Subcutaneous abdominal adipose tissue (tissue), 5 donors: ENCODE data around the gene FAM117A.

Source experiments
- H3K27ac ChIP-seq: one replicate; pipeline ENCODE4 v1.7.0; 2013; ENCODE audit warnings: low read depth, mild to moderate bottlenecking, inconsistent platforms, low read length, moderate library complexity
- H3K27me3 ChIP-seq, 5 donors: one replicate each; pipeline ENCODE4 v1.7.0; 2013; ENCODE audit warnings: low read length in 5 of 5, inconsistent platforms in 1 of 5; ENCODE audit not compliant: control insufficient read depth in 5 of 5, insufficient read depth in 4 of 5
- H3K36me3 ChIP-seq, 5 donors: one replicate each; pipeline ENCODE4 v1.7.0; 2013; ENCODE audit warnings: low read length in 5 of 5; ENCODE audit not compliant: control insufficient read depth in 5 of 5, insufficient read depth in 5 of 5
- H3K4me1 ChIP-seq, 5 donors: one replicate each; pipeline ENCODE4 v1.7.0; 2013; ENCODE audit warnings: low read length in 5 of 5, mild to moderate bottlenecking in 3 of 5, moderate library complexity in 1 of 5; ENCODE audit not compliant: control insufficient read depth in 5 of 5, insufficient read depth in 5 of 5
- H3K4me3 ChIP-seq, 5 donors: one replicate each; pipeline ENCODE4 v1.7.0; 2013; ENCODE audit warnings: low read length in 5 of 5, low read depth in 1 of 5
- H3K9ac ChIP-seq, 5 donors: one replicate each; pipeline ENCODE4 v1.7.0; 2013; ENCODE audit warnings: low read length in 5 of 5, mild to moderate bottlenecking in 4 of 5, moderate library complexity in 3 of 5
- H3K9me3 ChIP-seq, 5 donors: one replicate each; pipeline ENCODE4 v1.7.0; 2013; ENCODE audit warnings: low read length in 5 of 5; ENCODE audit not compliant: control insufficient read depth in 5 of 5
- donor health status: healthy.
- donor health status: healthy.
- donor health status: healthy.
- donor health status: healthy.
- donor health status: healthy.

Gene FAM117A

GRCh38 chr17:49741692-49742076, 22.2 kb downstream of the FAM117A start:
- Histone ChIP-seq H3K9ac (peak overlapping the region in 1 of 5 donors; percentile 31), H3K4me1 (peaks cover 14 to 59% (median 45%) of the 10 kb centered on the region in 5 donors)

GRCh38 chr17:49741009-49741691, 22.8 kb downstream of the FAM117A start:
- H3K27ac ChIP-seq = no peak overlapping the region
- H3K4me1 ChIP-seq = peaks cover 14 to 59% (median 45%) of the 10 kb centered on the region in 5 donors
- no peaks in the 10 kb centered on the region for H3K9me3 ChIP-seq
- H3K9ac ChIP-seq = no peak overlapping the region
- peaks cover 0 to 7% (median 0%) of the 10 kb centered on the region in 5 donors for H3K36me3 ChIP-seq
- H3K27me3 ChIP-seq = no peaks in the 10 kb centered on the region
- no peak overlapping the region for H3K4me3 ChIP-seq

More at GRCh38 chr17:49741692-49742076, 22.2 kb downstream of the FAM117A start:
- Histone ChIP-seq H3K4me3 (no peak overlapping the region), H3K27me3 (no peaks in the 10 kb centered on the region), H3K27ac (peak overlapping the region; percentile 7), H3K36me3 (peaks cover 0 to 7% (median 0%) of the 10 kb centered on the region in 5 donors), H3K9me3 (no peaks in the 10 kb centered on the region)

- Histone ChIP-seq H3K27ac (no peak overlapping the region), H3K9ac (no peak overlapping the region), H3K4me1 (peaks cover 14 to 54% (median 42%) of the 10 kb centered on the region in 5 donors), H3K27me3 (no peaks in the 10 kb centered on the region), H3K36me3 (no peaks in the 10 kb centered on the region), H3K4me3 (peak overlapping the region in 1 of 5 donors; percentile 38), H3K9me3 (no peaks in the 10 kb centered on the region)
These were observed 24.2 kb downstream of the FAM117A start for GRCh38 chr17:49739641-49740271.

- Histone ChIP-seq H3K27ac (no peak overlapping the region), H3K9me3 (no peaks in the 10 kb centered on the region), H3K27me3 (no peaks in the 10 kb centered on the region), H3K9ac (no peak overlapping the region), H3K4me1 (peaks cover 14 to 55% (median 42%) of the 10 kb centered on the region in 5 donors), H3K4me3 (no peak overlapping the region), H3K36me3 (no peaks in the 10 kb centered on the region)
These were observed 25.3 kb downstream of the FAM117A start for GRCh38 chr17:49738456-49739163.

- peaks cover 14 to 58% (median 42%) of the 10 kb centered on the region in 5 donors for H3K4me1 ChIP-seq
- no peak overlapping the region for H3K9ac ChIP-seq
- no peak overlapping the region for H3K4me3 ChIP-seq
- no peaks in the 10 kb centered on the region for H3K27me3 ChIP-seq
- H3K36me3 ChIP-seq = no peaks in the 10 kb centered on the region
- H3K9me3 ChIP-seq = no peaks in the 10 kb centered on the region
- no peak overlapping the region for H3K27ac ChIP-seq
These were observed 29.1 kb downstream of the FAM117A start for GRCh38 chr17:49734515-49735490.

- peak overlapping the region in 3 of 5 donors; percentile 24 to 49 (median 45) for H3K9ac ChIP-seq
- H3K27me3 ChIP-seq = no peaks in the 10 kb centered on the region
- H3K36me3 ChIP-seq = no peaks in the 10 kb centered on the region
- H3K4me1 ChIP-seq = peaks cover 14 to 55% (median 39%) of the 10 kb centered on the region in 5 donors
- H3K27ac ChIP-seq = peak overlapping the region; percentile 80
- H3K9me3 ChIP-seq = no peaks in the 10 kb centered on the region
- peak overlapping the region in 1 of 5 donors; percentile 33 for H3K4me3 ChIP-seq
These were observed 32.5 kb downstream of the FAM117A start for GRCh38 chr17:49731435-49731831.

- peak overlapping the region in 3 of 5 donors; percentile 24 to 49 (median 45) for H3K9ac ChIP-seq
- H3K9me3 ChIP-seq = no peaks in the 10 kb centered on the region
- H3K36me3 ChIP-seq = no peaks in the 10 kb centered on the region
- H3K4me1 ChIP-seq = peaks cover 14 to 55% (median 39%) of the 10 kb centered on the region in 5 donors
- peak overlapping the region; percentile 80 for H3K27ac ChIP-seq
- H3K4me3 ChIP-seq = peak overlapping the region in 1 of 5 donors; percentile 33
- no peaks in the 10 kb centered on the region for H3K27me3 ChIP-seq
These were observed 33.0 kb downstream of the FAM117A start for GRCh38 chr17:49730785-49731434.

GRCh38 chr17:49730078-49730784, 33.7 kb downstream of the FAM117A start:
- Histone ChIP-seq H3K9ac (no peak overlapping the region), H3K4me1 (peaks cover 14 to 55% (median 39%) of the 10 kb centered on the region in 5 donors), H3K9me3 (no peaks in the 10 kb centered on the region), H3K27ac (peak overlapping the region; percentile 80), H3K4me3 (peak overlapping the region in 1 of 5 donors; percentile 33), H3K27me3 (no peaks in the 10 kb centered on the region), H3K36me3 (peaks cover 0 to 3% (median 0%) of the 10 kb centered on the region in 5 donors)
